ENCODE results near the gene RERG. TPM values are rescaled to one million over a fixed set of nuclear protein-coding genes. Genes with fewer than 3 reads are reported as not detected.

RERG gene
- polyA plus RNA-seq, 1 experiment: 0.12 TPM

GRCh38 chr12:15179672-15180071, 41.5 kb downstream of the RERG start:
- no peak for DNase-seq (ENCODE audit: low read depth, low spot score)
- Histone ChIP-seq H3K27ac (ENCODE audit: low read depth, low read length) (no peak overlapping the region), H3K9me3 (ENCODE audit: control insufficient read depth, insufficient read depth, low read length) (no peaks in the 10 kb centered on the region), H3K4me3 (ENCODE audit: low read depth, low read length) (no peak overlapping the region), H3K27me3 (ENCODE audit: control insufficient read depth, insufficient read depth, low read length) (no peaks in the 10 kb centered on the region)
- ChIA-PET POLR2A (no interaction called here), CTCF (interaction anchor here (1.5 kb wide), 1 partner anchor 41 kb away, joined by 7 read pairs; the partner anchor contains the start of gene RERG)
- no peak for TF ChIP-seq CTCF (IDR thresholded peaks at IDR 0.05; ENCODE audit: low read depth, low read length)

GRCh38 chr12:15173142-15173541, 48.1 kb downstream of the RERG start:
- DNase-seq (ENCODE audit: low read depth, low spot score): no peak
- no peak overlapping the region for H3K27ac ChIP-seq (ENCODE audit: low read depth, low read length)
- no peaks in the 10 kb centered on the region for H3K9me3 ChIP-seq (ENCODE audit: control insufficient read depth, insufficient read depth, low read length)
- H3K4me3 ChIP-seq (ENCODE audit: low read depth, low read length): no peak overlapping the region
- ChIA-PET POLR2A (no interaction called here), CTCF (interaction anchor here (0.7 to 1.4 kb wide), 3 partner anchors 10 to 54 kb away, joined by 3 read pairs; partner anchors contain the start of gene RERG)
- no peaks in the 10 kb centered on the region for H3K27me3 ChIP-seq (ENCODE audit: control insufficient read depth, insufficient read depth, low read length)
- no peak for TF ChIP-seq CTCF (IDR thresholded peaks at IDR 0.05; ENCODE audit: low read depth, low read length)

GRCh38 chr12:15172060-15172822, 49.0 kb downstream of the RERG start:
- no peak for DNase-seq (ENCODE audit: low read depth, low spot score)
- POLR2A ChIA-PET: no interaction called here

GRCh38 chr12:15171012-15171655, 50.1 kb downstream of the RERG start:
- CTCF ChIA-PET: interaction anchor here (0.7 to 0.8 kb wide), 2 partner anchors 50 kb away, joined by 3 to 4 read pairs; partner anchors contain the start of gene RERG
- Histone ChIP-seq H3K4me3 (ENCODE audit: low read depth, low read length) (no peak overlapping the region), H3K27ac (ENCODE audit: low read depth, low read length) (no peak overlapping the region), H3K9me3 (ENCODE audit: control insufficient read depth, insufficient read depth, low read length) (no peaks in the 10 kb centered on the region), H3K27me3 (ENCODE audit: control insufficient read depth, insufficient read depth, low read length) (no peaks in the 10 kb centered on the region)
- no peak for TF ChIP-seq CTCF (IDR thresholded peaks at IDR 0.05; ENCODE audit: low read depth, low read length)
- POLR2A ChIA-PET: no interaction called here
- DNase-seq (ENCODE audit: low read depth, low spot score): no peak

More at GRCh38 chr12:15172060-15172822, 49.0 kb downstream of the RERG start:
- Histone ChIP-seq H3K27me3 (ENCODE audit: control insufficient read depth, insufficient read depth, low read length) (no peaks in the 10 kb centered on the region), H3K27ac (ENCODE audit: low read depth, low read length) (no peak overlapping the region), H3K9me3 (ENCODE audit: control insufficient read depth, insufficient read depth, low read length) (no peaks in the 10 kb centered on the region), H3K4me3 (ENCODE audit: low read depth, low read length) (no peak overlapping the region)
- CTCF ChIA-PET: interaction anchor here (0.7 to 1.1 kb wide), 4 partner anchors 11 to 55 kb away, joined by 3 to 4 read pairs (median 4); partner anchors contain the start of gene RERG
- no peak for TF ChIP-seq CTCF (IDR thresholded peaks at IDR 0.05; ENCODE audit: low read depth, low read length)
